K562 (cell line): ENCODE data around the gene SNX10. TPM values are rescaled to one million over a fixed set of nuclear protein-coding genes. Genes with fewer than 3 reads are reported as not detected.

ENCODE experiments used
- CREB1 ChIP-seq, 2 experiments: sonication (generic) in 1 of 2; formaldehyde crosslinking in 1 of 2; IDR thresholded peaks; 2 replicates each; pipeline versions ENCODE4 v1.6.1 to v1.8.0; 2012 to 2022; ENCODE audit warnings: inconsistent platforms in 1 of 2, mild to moderate bottlenecking in 1 of 2, missing genetic modification reagents in 1 of 2, moderate library complexity in 1 of 2
- HNRNPH1 ChIP-seq: fragments of 200-400 bp; formaldehyde crosslinking; optimal IDR thresholded peaks from 2 replicates; pipeline ENCODE3; 2017; ENCODE audit warnings: low read depth, mild to moderate bottlenecking, low read length, moderate library complexity
- JUN ChIP-seq, 2 experiments: sonication (generic) in 1 of 2; formaldehyde crosslinking in 1 of 2; IDR thresholded peaks; 2 replicates each; pipeline versions ENCODE4 v1.6.1 to v1.8.0; 2012 to 2022; ENCODE audit warnings: borderline replicate concordance in 2 of 2, mild to moderate bottlenecking in 2 of 2, improper control_type of control experiment in 1 of 2, low read depth in 1 of 2, low read length in 1 of 2, missing genetic modification reagents in 1 of 2
- PATZ1 ChIP-seq: fragments of 250-450 bp; sonication (Bioruptor Pico); IDR thresholded peaks from 2 replicates; pipeline ENCODE4 v1.5.0; 2020; ENCODE audit warnings: mild to moderate bottlenecking, borderline replicate concordance
- RBFOX2 ChIP-seq: fragments of 200-400 bp; formaldehyde crosslinking; IDR thresholded peaks from 2 replicates; pipeline ENCODE4 v1.6.1; 2017; ENCODE audit warnings: low read depth, mild to moderate bottlenecking, low read length, moderate library complexity
- SAFB2 ChIP-seq: fragments of 200-400 bp; formaldehyde crosslinking; IDR thresholded peaks from 2 replicates; pipeline ENCODE4 v1.6.1; 2018; ENCODE audit warnings: borderline replicate concordance, low read length, low read depth, moderate library complexity; ENCODE audit not compliant: severe bottlenecking
- SFPQ ChIP-seq: fragments of 200-400 bp; formaldehyde crosslinking; IDR thresholded peaks from 2 replicates; pipeline ENCODE4 v1.6.1; 2017; ENCODE audit warnings: mild to moderate bottlenecking, low read depth, low read length, moderate library complexity
- SPI1 ChIP-seq: IDR thresholded peaks from 2 replicates; pipeline ENCODE4 v1.6.1; 2011; ENCODE audit warnings: low read depth, low read length, control low read depth, borderline replicate concordance
- ZNF318 ChIP-seq, 2 experiments: fragments of 450-650 bp; IDR thresholded peaks; 2 replicates each; pipeline ENCODE4 v1.6.1; 2016; ENCODE audit warnings: mild to moderate bottlenecking in 2 of 2, borderline replicate concordance in 1 of 2, low read depth in 1 of 2, moderate library complexity in 1 of 2
- ZNF41 ChIP-seq: fragments of 250-450 bp; sonication (Bioruptor Pico); conservative IDR thresholded peaks from 2 replicates; pipeline ENCODE4 v1.4.0; 2020; ENCODE audit warnings: mild to moderate bottlenecking
- ZNF655 ChIP-seq: fragments of 250-450 bp; sonication (Bioruptor Pico); IDR thresholded peaks from 2 replicates; pipeline ENCODE4 v1.5.0; 2021
- polyA plus RNA-seq, 8 experiments: library from polyadenylated mRNA; depleted of rRNA in 4 of 8; stranded (reverse) in 5 of 8; unstranded in 3 of 8; fragments of >200 nt; fragmentation: Nextera tagmentation in 2 of 8; fragmentation: Illumina TruSeq in 1 of 8; extraction: Ambion mirVana in 2 of 8; extraction: Trizol in 1 of 8; gene quantifications; 2 replicates each; pipeline versions ENCODE4 v1.2.1 to v1.2.3, GENCODE V29; 2011 to 2014; ENCODE audit warnings: inconsistent platforms in 1 of 8, missing spikeins in 1 of 8
- total RNA-seq, 7 experiments: library from RNA; depleted of rRNA in 6 of 7; stranded (reverse); fragments of >200 nt in 6 of 7; fragmentation: Illumina TruSeq in 2 of 7; extraction: Trizol in 2 of 7; gene quantifications; 2 replicates each; pipeline versions ENCODE4 v1.2.1 to v1.2.3, GENCODE V29; 2011 to 2021; ENCODE audit warnings: low replicate concordance in 1 of 7

SNX10 gene
- total and polyA plus RNA-seq, 9 of the 15 experiments (the other 6 are each of a cell fraction or from before 2014, with no cell fraction given): 6.9 to 16.5 (median 11.5) TPM

- TF ChIP-seq SFPQ (no peak), RBFOX2 (peak; percentile 81), ZNF655 (CRISPR knock-in tag) (no peak), JUN (IDR thresholded peaks at IDR 0.05; ENCODE audit: borderline replicate concordance, low read depth, low read length) (no peak), JUN (CRISPR knock-in tag; IDR thresholded peaks at IDR 0.05; ENCODE audit: borderline replicate concordance) (peak; percentile 75; the same call in 1 of the 2 replicates), SPI1 (no peak), ZNF318 (IDR thresholded peaks at IDR 0.05; ENCODE audit: borderline replicate concordance in 1 of 2, low read depth in 1 of 2) (no peak), CREB1 (IDR thresholded peaks at IDR 0.05) (no peak), CREB1 (CRISPR knock-in tag; IDR thresholded peaks at IDR 0.05) (no peak), ZNF41 (CRISPR knock-in tag) (no peak), PATZ1 (CRISPR knock-in tag) (no peak), SAFB2 (no peak), HNRNPH1 (no peak)
Observed at GRCh38 chr7:26398756-26399509, 107.3 kb downstream of the SNX10 start (continued).
